NB4 (cell line): ENCODE data around the gene SLK.

ENCODE experiments used
- CTCF ChIP-seq: IDR thresholded peaks from one replicate; pipeline ENCODE4 v1.5.1; 2012; ENCODE audit warnings: low read depth, low read length
- MYC ChIP-seq: IDR thresholded peaks from 2 replicates; pipeline ENCODE4 v1.6.1; 2011; ENCODE audit warnings: low read depth, low read length
- POLR2A ChIP-seq: IDR thresholded peaks from 2 replicates; pipeline ENCODE4 v1.6.1; 2011; ENCODE audit warnings: mild to moderate bottlenecking; ENCODE audit not compliant: insufficient read length; ENCODE audit errors: extremely low read depth
- TF ChIP-seq, protein P1 (sequence below): IDR thresholded peaks from 2 replicates; pipeline ENCODE4 v1.6.1; 2011; ENCODE audit warnings: low read depth, low read length

DNA sequence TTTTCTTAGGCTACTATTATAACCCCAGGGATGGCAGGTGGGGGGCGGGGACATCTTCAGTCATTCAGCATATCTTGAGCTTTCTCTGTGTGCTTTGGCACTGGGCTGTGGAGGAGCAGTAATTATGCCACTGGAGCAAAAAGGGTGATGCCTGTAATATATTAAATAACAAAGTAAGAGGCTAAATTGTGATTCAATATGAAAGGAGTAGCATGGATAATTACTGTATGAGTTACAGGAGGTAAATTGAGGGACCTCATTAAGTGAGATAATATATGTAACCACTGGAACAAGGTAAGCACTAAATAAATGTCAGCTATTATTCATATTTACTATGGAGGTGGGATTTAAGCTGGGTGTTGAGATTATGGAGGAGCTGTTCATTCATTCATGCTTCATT lies 45.7 kb upstream of the SLK start:
- TF ChIP-seq CTCF (no peak), POLR2A (no peak), MYC (no peak)
- TF ChIP-seq, protein P1, sequence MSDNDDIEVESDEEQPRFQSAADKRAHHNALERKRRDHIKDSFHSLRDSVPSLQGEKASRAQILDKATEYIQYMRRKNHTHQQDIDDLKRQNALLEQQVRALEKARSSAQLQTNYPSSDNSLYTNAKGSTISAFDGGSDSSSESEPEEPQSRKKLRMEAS = no peak
